Measurements from ENCODE around the gene GALNT18. TPM values are rescaled to one million over a fixed set of nuclear protein-coding genes. Genes with fewer than 3 reads are reported as not detected.

The GALNT18 gene
- polyA plus RNA-seq, 1 experiment = 4.8 TPM

GRCh38 chr11:11296434-11296833 lies 325.4 kb downstream of the GALNT18 start:
- no peak overlapping the region for H3K4me3 ChIP-seq (ENCODE audit: low read depth, low read length)
- TF ChIP-seq, protein P1, sequence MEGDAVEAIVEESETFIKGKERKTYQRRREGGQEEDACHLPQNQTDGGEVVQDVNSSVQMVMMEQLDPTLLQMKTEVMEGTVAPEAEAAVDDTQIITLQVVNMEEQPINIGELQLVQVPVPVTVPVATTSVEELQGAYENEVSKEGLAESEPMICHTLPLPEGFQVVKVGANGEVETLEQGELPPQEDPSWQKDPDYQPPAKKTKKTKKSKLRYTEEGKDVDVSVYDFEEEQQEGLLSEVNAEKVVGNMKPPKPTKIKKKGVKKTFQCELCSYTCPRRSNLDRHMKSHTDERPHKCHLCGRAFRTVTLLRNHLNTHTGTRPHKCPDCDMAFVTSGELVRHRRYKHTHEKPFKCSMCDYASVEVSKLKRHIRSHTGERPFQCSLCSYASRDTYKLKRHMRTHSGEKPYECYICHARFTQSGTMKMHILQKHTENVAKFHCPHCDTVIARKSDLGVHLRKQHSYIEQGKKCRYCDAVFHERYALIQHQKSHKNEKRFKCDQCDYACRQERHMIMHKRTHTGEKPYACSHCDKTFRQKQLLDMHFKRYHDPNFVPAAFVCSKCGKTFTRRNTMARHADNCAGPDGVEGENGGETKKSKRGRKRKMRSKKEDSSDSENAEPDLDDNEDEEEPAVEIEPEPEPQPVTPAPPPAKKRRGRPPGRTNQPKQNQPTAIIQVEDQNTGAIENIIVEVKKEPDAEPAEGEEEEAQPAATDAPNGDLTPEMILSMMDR (IDR thresholded peaks at IDR 0.05; ENCODE audit: low read depth, low read length) = no peak
- no peaks in the 10 kb centered on the region; the same call in 1 of the 2 replicates for H3K9me3 ChIP-seq (ENCODE audit: control insufficient read depth, insufficient read depth, low read length)
- ChIA-PET CTCF (no interaction called here), POLR2A (no interaction called here)
- peaks cover 13% of the 10 kb centered on the region for H3K27me3 ChIP-seq (ENCODE audit: control insufficient read depth, insufficient read depth, low read length)
- DNase-seq (ENCODE audit: low read depth, low spot score) = no peak
- H3K27ac ChIP-seq (ENCODE audit: low read depth, low read length) = no peak overlapping the region

- ChIA-PET CTCF (no interaction called here), POLR2A (no interaction called here)
- TF ChIP-seq, protein P1 (IDR thresholded peaks at IDR 0.05; ENCODE audit: low read depth, low read length) = no peak
- Histone ChIP-seq H3K9me3 (ENCODE audit: control insufficient read depth, insufficient read depth, low read length) (no peaks in the 10 kb centered on the region; the same call in 1 of the 2 replicates), H3K4me3 (ENCODE audit: low read depth, low read length) (no peak overlapping the region), H3K27ac (ENCODE audit: low read depth, low read length) (no peak overlapping the region), H3K27me3 (ENCODE audit: control insufficient read depth, insufficient read depth, low read length) (peaks cover 10% of the 10 kb centered on the region)
- no peak for DNase-seq (ENCODE audit: low read depth, low spot score)
Measured at GRCh38 chr11:11294551-11294855, 327.3 kb downstream of the GALNT18 start.

DNA sequence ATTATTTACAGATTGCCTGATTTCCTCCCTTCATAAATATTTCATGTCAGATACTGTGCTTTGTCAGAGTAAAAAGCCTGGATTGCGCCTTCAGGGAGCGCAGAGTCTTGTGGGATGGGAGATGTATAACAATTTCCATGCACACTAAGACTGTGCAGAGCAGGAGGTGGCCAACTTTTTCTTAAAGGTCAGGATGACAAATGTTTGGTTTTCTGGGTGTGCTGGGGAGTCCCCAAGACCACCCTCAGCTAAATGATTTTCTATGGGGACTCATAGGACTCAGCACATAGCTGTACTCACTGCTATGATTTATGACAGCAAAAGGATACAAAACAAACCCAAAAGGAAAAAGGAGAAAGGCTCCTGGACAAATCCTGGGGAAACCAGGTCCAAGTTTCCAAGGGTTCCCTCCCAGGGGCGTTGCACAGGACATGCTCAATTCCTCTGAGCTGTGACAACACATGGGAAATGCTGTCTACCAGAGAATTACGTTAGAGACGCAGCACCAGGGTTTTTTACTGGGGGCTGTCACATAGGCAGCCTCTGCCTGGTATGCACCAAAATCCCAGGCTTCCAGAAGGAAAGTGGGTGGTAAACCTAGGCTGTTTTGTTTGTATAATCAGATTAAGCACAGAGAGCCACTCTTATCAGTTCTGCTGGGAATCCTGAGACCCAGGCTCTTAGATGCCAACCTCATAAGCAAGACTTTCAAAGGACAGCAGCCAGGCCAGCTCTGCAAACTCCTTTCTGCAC lies 327.8 kb downstream of the GALNT18 start:
- no peak for DNase-seq (ENCODE audit: low read depth, low spot score)
- Histone ChIP-seq H3K9me3 (ENCODE audit: control insufficient read depth, insufficient read depth, low read length) (no peaks in the 10 kb centered on the region; the same call in 1 of the 2 replicates), H3K27me3 (ENCODE audit: control insufficient read depth, insufficient read depth, low read length) (peaks cover 8% of the 10 kb centered on the region), H3K4me3 (ENCODE audit: low read depth, low read length) (no peak overlapping the region), H3K27ac (ENCODE audit: low read depth, low read length) (no peak overlapping the region)
- POLR2A ChIA-PET = no interaction called here
- TF ChIP-seq, protein P1 (IDR thresholded peaks at IDR 0.05; ENCODE audit: low read depth, low read length) = no peak
- CTCF ChIA-PET = no interaction called here

DNA sequence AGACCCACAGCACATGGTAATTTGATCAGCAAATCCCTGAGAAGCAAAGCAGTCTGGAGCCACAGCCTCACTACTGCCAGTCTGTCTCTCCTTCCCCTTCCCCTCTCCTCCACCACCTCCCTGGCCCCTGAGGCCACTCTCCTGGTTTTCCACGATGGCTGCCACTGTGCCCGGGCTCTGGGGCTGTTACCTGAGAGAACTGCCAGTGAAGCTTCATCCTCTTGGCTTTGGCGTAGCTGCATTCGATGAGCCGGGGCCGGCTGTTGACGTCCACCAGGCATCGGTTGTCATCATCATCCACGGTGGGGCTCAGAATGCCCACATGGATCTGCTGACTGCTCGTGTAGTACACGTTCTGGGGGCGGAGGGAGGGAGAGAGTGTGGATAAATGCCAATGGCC lies 329.0 kb downstream of the GALNT18 start:
- Histone ChIP-seq H3K27me3 (ENCODE audit: control insufficient read depth, insufficient read depth, low read length) (peaks cover 7% of the 10 kb centered on the region), H3K9me3 (ENCODE audit: control insufficient read depth, insufficient read depth, low read length) (no peaks in the 10 kb centered on the region), H3K4me3 (ENCODE audit: low read depth, low read length) (no peak overlapping the region), H3K27ac (ENCODE audit: low read depth, low read length) (no peak overlapping the region)
- POLR2A ChIA-PET = no interaction called here
- DNase-seq (ENCODE audit: low read depth, low spot score) = no peak
- TF ChIP-seq, protein P1 (IDR thresholded peaks at IDR 0.05; ENCODE audit: low read depth, low read length) = no peak
- CTCF ChIA-PET = no interaction called here

GRCh38 chr11:11291041-11292015 lies 330.5 kb downstream of the GALNT18 start:
- ChIA-PET CTCF (no interaction called here), POLR2A (no interaction called here)
- Histone ChIP-seq H3K27me3 (ENCODE audit: control insufficient read depth, insufficient read depth, low read length) (peaks cover 2% of the 10 kb centered on the region), H3K4me3 (ENCODE audit: low read depth, low read length) (no peak overlapping the region), H3K9me3 (ENCODE audit: control insufficient read depth, insufficient read depth, low read length) (no peaks in the 10 kb centered on the region), H3K27ac (ENCODE audit: low read depth, low read length) (no peak overlapping the region)
- no peak for DNase-seq (ENCODE audit: low read depth, low spot score)
- TF ChIP-seq, protein P1 (IDR thresholded peaks at IDR 0.05; ENCODE audit: low read depth, low read length) = no peak

Data from AG04450 (cell line).